ENCODE results near the gene TGFBR3.

TGFBR3 gene

GRCh38 chr1:91750398-91750996 is 135.5 kb downstream of the TGFBR3 start:
- no peak for DNase-seq

- no peak for DNase-seq
Observed at GRCh38 chr1:91749788-91750231, 136.1 kb downstream of the TGFBR3 start.

GRCh38 chr1:91747666-91748065 is 138.3 kb downstream of the TGFBR3 start:
- DNase-seq = no peak

- DNase-seq = no peak
Observed at GRCh38 chr1:91746728-91747338, 139.1 kb downstream of the TGFBR3 start.

GRCh38 chr1:91745640-91746373 is 140.1 kb downstream of the TGFBR3 start:
- no peak for DNase-seq

DNA sequence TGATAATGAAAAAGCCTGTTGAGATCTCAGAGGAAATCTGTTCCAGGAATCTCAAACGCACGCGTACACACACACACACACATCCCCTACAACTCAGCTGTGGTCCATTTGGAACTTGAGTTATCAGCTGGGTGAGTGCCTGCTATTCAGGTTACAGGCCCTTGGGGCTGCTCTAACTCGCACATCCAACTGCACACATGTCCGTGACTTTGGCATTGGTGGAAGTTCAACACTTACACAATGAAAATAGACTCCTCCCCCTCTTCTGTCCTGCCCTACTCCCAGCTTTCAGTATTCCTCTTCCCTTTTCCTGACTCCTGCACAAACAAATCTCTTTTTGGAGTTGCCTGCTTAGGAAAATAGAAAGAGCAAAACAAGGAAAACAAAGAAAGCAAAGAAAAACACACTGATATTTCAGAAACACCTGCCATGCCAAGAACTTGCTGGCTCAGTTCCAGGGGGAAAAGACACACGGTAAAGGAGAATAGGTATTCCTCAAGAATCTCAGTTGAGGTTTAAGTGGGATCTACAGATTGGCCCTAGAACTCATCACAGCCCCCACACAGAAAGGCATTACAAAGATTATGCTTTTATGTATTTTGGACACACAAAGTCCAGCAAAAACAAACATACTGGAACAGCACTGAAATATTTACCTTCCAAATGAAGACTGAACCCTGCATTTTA is 140.9 kb downstream of the TGFBR3 start:
- DNase-seq = no peak

- no peak for DNase-seq
Observed at GRCh38 chr1:91742848-91743292, 143.1 kb downstream of the TGFBR3 start.

GRCh38 chr1:91741906-91742305 is 144.0 kb downstream of the TGFBR3 start:
- DNase-seq = no peak

DNA sequence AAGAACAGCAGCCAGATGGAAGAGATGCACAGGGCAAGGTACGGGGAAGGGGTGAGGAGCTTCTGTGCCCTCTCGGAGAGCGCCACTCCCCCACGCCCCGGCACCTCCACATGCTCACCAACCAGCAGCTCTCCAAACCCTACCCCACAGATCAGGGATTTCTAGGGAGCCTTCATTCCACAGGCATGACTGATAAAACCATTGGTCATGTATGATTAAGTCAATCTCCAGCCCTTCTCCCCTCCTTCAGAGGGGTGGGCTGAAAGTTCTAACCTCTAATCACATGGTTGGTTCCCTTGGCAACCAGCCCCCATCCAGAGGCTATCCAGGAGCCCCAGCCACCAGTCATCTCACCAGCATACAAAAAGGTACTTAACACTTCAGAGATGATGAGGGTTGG is 144.7 kb downstream of the TGFBR3 start:
- no peak for DNase-seq

DNA sequence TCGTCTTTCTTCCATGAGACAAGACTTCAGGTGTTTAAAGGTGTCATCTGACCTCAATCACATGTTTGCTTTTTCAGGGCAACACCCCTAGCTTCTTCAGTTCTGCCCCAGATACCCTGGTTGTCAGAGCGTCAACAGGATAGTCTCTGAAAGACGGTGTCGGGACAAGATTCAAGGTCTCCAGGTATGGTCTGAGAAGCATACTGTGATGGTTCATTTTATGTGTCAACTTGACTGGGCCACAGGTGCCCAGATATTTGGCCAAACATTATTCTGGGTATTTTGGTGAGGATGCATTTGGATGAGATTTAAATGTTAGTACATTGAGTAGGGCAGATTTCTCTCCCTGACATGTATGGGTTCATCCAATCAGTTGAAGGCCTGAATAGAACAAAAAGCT is 148.3 kb downstream of the TGFBR3 start:
- DNase-seq = no peak

- DNase-seq = no peak
Observed at GRCh38 chr1:91736715-91737615, 149.0 kb downstream of the TGFBR3 start.

DNA sequence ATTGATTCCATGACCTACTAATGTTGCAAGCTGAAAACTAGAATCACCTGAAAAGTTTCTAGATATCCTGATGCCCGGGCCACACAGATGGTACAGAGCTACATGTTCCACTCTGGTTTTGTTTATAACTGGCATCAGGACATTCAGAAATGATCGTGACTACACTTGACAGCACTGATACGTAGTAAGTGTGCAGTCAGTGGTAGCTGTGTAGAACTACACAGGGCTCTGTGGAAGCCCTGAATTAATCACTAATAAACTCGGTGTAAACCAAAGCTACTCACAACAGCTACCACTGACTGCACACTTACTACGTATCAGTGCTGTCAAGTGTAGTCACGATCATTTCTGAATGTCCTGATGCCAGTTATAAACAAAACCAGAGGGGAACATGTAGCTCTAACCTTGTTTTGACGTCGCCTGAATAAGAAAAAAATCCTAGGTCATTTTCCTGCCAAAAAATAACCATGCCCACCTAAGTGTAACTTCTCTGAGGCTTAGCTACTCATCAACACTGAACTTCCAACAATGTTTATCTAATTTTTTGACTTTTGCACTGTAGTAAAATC is 149.7 kb downstream of the TGFBR3 start:
- DNase-seq = no peak

- no peak for DNase-seq
Observed at GRCh38 chr1:91735266-91735845, 150.6 kb downstream of the TGFBR3 start.

DNA sequence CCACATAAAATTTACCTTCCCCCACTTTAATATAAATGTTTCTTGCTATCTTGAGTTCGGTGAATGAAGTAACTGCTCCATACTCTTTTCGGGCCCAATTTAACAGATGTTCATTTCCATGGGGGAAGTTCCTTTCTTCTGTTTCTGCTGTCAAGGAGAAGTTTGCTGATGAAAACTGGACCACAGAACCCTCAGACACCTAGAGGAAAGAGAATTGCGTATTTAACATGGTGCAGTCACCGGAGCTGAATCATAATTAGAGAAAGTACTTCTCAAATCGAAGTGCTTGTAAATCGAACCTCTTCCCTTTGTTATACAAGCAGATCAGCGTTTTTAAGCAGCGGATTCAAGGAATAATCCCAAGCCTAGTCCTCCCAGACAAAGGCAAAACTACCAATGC is 151.2 kb downstream of the TGFBR3 start:
- no peak for DNase-seq

GRCh38 chr1:91733108-91733710 is 152.7 kb downstream of the TGFBR3 start:
- DNase-seq = no peak

- DNase-seq = no peak
Observed at GRCh38 chr1:91732291-91733107, 153.5 kb downstream of the TGFBR3 start.

GRCh38 chr1:91731815-91732214 is 154.1 kb downstream of the TGFBR3 start:
- DNase-seq = peak; percentile 45

GRCh38 chr1:91730801-91731732 is 154.9 kb downstream of the TGFBR3 start:
- peak; percentile 26 for DNase-seq

Data from activated naive CD4-positive, alpha-beta T cell treated with anti-CD3 and anti-CD28 coated beads, Interleukin-2, amount 50 U/mL, for 16 hours (primary cell).